HG03575 (cell line): ENCODE results near the gene MAP4.
"Not testable (repeated sequence)": the region's sequence is repeated elsewhere in the genome, so short reads cannot be mapped to it uniquely, and the experiment has no call there.

ENCODE experiments used
- ATAC-seq: cut with Tn5 transposase; IDR thresholded peaks from one replicate; pipeline ENCODE4 v1.9.1; 2021; ENCODE audit not compliant: unreplicated experiment, insufficient number of reproducible peaks, low FRiP score; ENCODE audit errors: extremely low read depth

MAP4 gene

GRCh38 chr3:48016301-48016973 lies at the start of gene MAP4:
TSS of gene MAP4 (minus strand) at chr3:48016416. CDS start at chr3:47998860, 17,556 bp downstream.
- ATAC-seq, result no peak

- ATAC-seq, result no peak
Measured at GRCh38 chr3:48065035-48065434, 48.8 kb upstream of the MAP4 start.

GRCh38 chr3:48064292-48064829 lies 48.1 kb upstream of the MAP4 start:
- ATAC-seq, result no peak

GRCh38 chr3:48061586-48061985 lies 45.4 kb upstream of the MAP4 start:
- ATAC-seq, result not testable (repeated sequence)

GRCh38 chr3:48058091-48058490 lies 41.9 kb upstream of the MAP4 start:
- no peak for ATAC-seq

GRCh38 chr3:48057521-48057920 lies 41.3 kb upstream of the MAP4 start:
- no peak for ATAC-seq

- no peak for ATAC-seq
Measured at GRCh38 chr3:48047841-48048464, 31.7 kb upstream of the MAP4 start.

- ATAC-seq, result no peak
Measured at GRCh38 chr3:48042071-48042760, 26.0 kb upstream of the MAP4 start.

- no peak for ATAC-seq
Measured at GRCh38 chr3:48039487-48040190, 23.4 kb upstream of the MAP4 start.

GRCh38 chr3:48038971-48039481 lies 22.8 kb upstream of the MAP4 start:
- ATAC-seq, result no peak

GRCh38 chr3:48034000-48034516 lies 17.8 kb upstream of the MAP4 start:
- ATAC-seq, result no peak

GRCh38 chr3:48030188-48030587 lies 14.0 kb upstream of the MAP4 start:
- no peak for ATAC-seq

- no peak for ATAC-seq
Measured at GRCh38 chr3:48026951-48027908, 11.0 kb upstream of the MAP4 start.

GRCh38 chr3:48026098-48026497 lies 9.9 kb upstream of the MAP4 start:
- no peak for ATAC-seq

- no peak for ATAC-seq
Measured at GRCh38 chr3:48024401-48024800, 8.2 kb upstream of the MAP4 start.

- ATAC-seq, result no peak
Measured at GRCh38 chr3:48023377-48023776, 7.2 kb upstream of the MAP4 start.

GRCh38 chr3:48022178-48022577 lies 6.0 kb upstream of the MAP4 start:
- no peak for ATAC-seq

GRCh38 chr3:48018841-48019240 lies 2.6 kb upstream of the MAP4 start:
- ATAC-seq, result no peak
